SK-N-SH treated with all-trans-retinoic acid at 6 μM for 48 hours (cell line): ENCODE results near the gene TOMM40.

Experiments
- ATAC-seq: fragments of 200-7000 bp; cut with Tn5 transposase; 3 replicates; pipeline ENCODE4 v1.9.1; 2020; ENCODE audit warnings: mild to moderate bottlenecking, moderate library complexity
- ARNTL ChIP-seq: fragments of 450-650 bp; formaldehyde crosslinking; IDR thresholded peaks from 2 replicates; pipeline ENCODE4 v1.5.0; 2020; ENCODE audit warnings: low read depth, mild to moderate bottlenecking, moderate library complexity, borderline replicate concordance
- CSDC2 ChIP-seq: fragments of 250-450 bp; sonication (Bioruptor Pico); IDR thresholded peaks from 2 replicates; pipeline ENCODE4 v1.5.0; 2020; ENCODE audit warnings: mild to moderate bottlenecking, moderate library complexity
- ESRRG ChIP-seq: fragments of 250-450 bp; sonication (Bioruptor Pico); IDR thresholded peaks from 2 replicates; pipeline ENCODE4 v1.6.1; 2021; ENCODE audit warnings: mild to moderate bottlenecking
- GLIS3 ChIP-seq: fragments of 250-450 bp; sonication (Bioruptor Pico); IDR thresholded peaks from 2 replicates; pipeline ENCODE4 v1.5.0; 2020; ENCODE audit warnings: mild to moderate bottlenecking, moderate library complexity
- ISL1 ChIP-seq: fragments of 250-450 bp; sonication (Bioruptor Pico); IDR thresholded peaks from 2 replicates; pipeline ENCODE4 v2.1.2; 2022; ENCODE audit warnings: mild to moderate bottlenecking, moderate library complexity
- OSR1 ChIP-seq: fragments of 250-450 bp; sonication (Bioruptor Pico); IDR thresholded peaks from 2 replicates; pipeline ENCODE4 v1.8.0; 2022; ENCODE audit warnings: moderate library complexity, mild to moderate bottlenecking, inconsistent platforms
- PPARA ChIP-seq: fragments of 250-450 bp; sonication (Bioruptor Pico); IDR thresholded peaks from 2 replicates; pipeline ENCODE4 v1.5.0; 2020; ENCODE audit warnings: mild to moderate bottlenecking, borderline replicate concordance
- SNAI2 ChIP-seq: fragments of 250-450 bp; sonication (Bioruptor Pico); IDR thresholded peaks from 2 replicates; pipeline ENCODE4 v1.5.0; 2020; ENCODE audit warnings: mild to moderate bottlenecking, moderate library complexity
- TCF4 ChIP-seq: fragments of 250-450 bp; sonication (Bioruptor Pico); IDR thresholded peaks from 2 replicates; pipeline ENCODE4 v1.8.0; 2021; ENCODE audit warnings: mild to moderate bottlenecking, moderate library complexity, borderline replicate concordance
- ZC3H10 ChIP-seq: fragments of 250-450 bp; sonication (Bioruptor Pico); IDR thresholded peaks from 2 replicates; pipeline ENCODE4 v1.5.1; 2021; ENCODE audit warnings: mild to moderate bottlenecking, moderate library complexity
- ZFP3 ChIP-seq: fragments of 250-450 bp; sonication (Bioruptor Pico); IDR thresholded peaks from 2 replicates; pipeline ENCODE4 v1.5.0; 2020; ENCODE audit warnings: mild to moderate bottlenecking, moderate library complexity
- ZFP30 ChIP-seq: fragments of 450-650 bp; formaldehyde crosslinking; IDR thresholded peaks from 2 replicates; pipeline ENCODE4 v1.5.0; 2022; ENCODE audit warnings: mild to moderate bottlenecking, moderate library complexity
- ZNF565 ChIP-seq: fragments of 450-650 bp; formaldehyde crosslinking; conservative IDR thresholded peaks from 2 replicates; pipeline ENCODE4 v1.5.0; 2020; ENCODE audit warnings: low read depth, mild to moderate bottlenecking, moderate library complexity
- ZNF70 ChIP-seq: fragments of 450-650 bp; formaldehyde crosslinking; IDR thresholded peaks from 2 replicates; pipeline ENCODE4 v1.5.0; 2020; ENCODE audit warnings: mild to moderate bottlenecking, moderate library complexity
- TF ChIP-seq, protein P1 (sequence below): fragments of 250-450 bp; sonication (Bioruptor Pico); IDR thresholded peaks from 2 replicates; pipeline ENCODE4 v1.5.0; 2020; ENCODE audit warnings: mild to moderate bottlenecking, moderate library complexity
- TF ChIP-seq, protein P2 (sequence below): fragments of 250-450 bp; sonication (Bioruptor Pico); IDR thresholded peaks from 2 replicates; pipeline ENCODE4 v1.8.0; 2020; ENCODE audit warnings: mild to moderate bottlenecking, moderate library complexity, borderline replicate concordance
- TF ChIP-seq, protein P3 (sequence below): fragments of 250-450 bp; sonication (Bioruptor Pico); IDR thresholded peaks from 2 replicates; pipeline ENCODE4 v1.8.0; 2021; ENCODE audit warnings: low read depth, mild to moderate bottlenecking, moderate library complexity, borderline replicate concordance
- TF ChIP-seq, protein P4 (sequence below): fragments of 250-450 bp; sonication (Bioruptor Pico); IDR thresholded peaks from 2 replicates; pipeline ENCODE4 v1.5.1; 2020; ENCODE audit warnings: low read depth, mild to moderate bottlenecking, moderate library complexity

The TOMM40 gene

DNA sequence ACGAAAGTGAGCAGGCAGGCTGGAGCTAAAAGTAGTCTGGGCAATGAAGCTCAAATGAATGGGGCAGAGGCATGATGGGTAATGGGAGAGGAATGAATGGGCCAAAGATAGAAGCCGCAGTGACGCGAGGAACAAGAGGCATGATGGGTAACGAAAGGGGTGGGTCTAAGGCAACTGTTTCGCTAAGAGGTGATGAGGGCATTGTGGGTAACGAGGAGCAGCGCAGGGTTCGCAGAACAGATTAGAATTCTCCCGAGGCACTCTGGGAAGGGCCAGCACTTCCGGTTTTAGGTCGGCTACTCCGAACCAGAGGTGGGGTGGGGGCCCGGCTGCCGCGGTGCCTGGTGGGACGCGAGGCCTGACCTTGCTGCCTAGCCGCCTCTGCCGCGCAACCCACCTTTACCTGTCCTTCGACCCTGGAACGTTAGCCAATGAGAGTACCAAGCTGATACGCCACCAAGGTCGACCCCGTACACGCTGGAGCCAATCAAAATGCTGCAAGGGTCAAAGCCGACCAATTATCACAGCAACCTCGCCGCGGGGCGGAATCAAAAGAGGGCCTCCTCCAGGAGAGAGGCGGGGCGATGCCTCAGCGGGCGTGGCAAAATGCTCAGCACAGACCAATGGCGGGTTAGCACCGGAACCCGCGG is 563 bp upstream of the TOMM40 start (continued):
- TF ChIP-seq, protein P1, sequence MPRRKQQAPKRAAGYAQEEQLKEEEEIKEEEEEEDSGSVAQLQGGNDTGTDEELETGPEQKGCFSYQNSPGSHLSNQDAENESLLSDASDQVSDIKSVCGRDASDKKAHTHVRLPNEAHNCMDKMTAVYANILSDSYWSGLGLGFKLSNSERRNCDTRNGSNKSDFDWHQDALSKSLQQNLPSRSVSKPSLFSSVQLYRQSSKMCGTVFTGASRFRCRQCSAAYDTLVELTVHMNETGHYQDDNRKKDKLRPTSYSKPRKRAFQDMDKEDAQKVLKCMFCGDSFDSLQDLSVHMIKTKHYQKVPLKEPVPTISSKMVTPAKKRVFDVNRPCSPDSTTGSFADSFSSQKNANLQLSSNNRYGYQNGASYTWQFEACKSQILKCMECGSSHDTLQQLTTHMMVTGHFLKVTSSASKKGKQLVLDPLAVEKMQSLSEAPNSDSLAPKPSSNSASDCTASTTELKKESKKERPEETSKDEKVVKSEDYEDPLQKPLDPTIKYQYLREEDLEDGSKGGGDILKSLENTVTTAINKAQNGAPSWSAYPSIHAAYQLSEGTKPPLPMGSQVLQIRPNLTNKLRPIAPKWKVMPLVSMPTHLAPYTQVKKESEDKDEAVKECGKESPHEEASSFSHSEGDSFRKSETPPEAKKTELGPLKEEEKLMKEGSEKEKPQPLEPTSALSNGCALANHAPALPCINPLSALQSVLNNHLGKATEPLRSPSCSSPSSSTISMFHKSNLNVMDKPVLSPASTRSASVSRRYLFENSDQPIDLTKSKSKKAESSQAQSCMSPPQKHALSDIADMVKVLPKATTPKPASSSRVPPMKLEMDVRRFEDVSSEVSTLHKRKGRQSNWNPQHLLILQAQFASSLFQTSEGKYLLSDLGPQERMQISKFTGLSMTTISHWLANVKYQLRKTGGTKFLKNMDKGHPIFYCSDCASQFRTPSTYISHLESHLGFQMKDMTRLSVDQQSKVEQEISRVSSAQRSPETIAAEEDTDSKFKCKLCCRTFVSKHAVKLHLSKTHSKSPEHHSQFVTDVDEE, result no peak
- TF ChIP-seq ZNF565 (CRISPR knock-in tag), result no peak
- TF ChIP-seq OSR1 (CRISPR knock-in tag), result no peak

DNA sequence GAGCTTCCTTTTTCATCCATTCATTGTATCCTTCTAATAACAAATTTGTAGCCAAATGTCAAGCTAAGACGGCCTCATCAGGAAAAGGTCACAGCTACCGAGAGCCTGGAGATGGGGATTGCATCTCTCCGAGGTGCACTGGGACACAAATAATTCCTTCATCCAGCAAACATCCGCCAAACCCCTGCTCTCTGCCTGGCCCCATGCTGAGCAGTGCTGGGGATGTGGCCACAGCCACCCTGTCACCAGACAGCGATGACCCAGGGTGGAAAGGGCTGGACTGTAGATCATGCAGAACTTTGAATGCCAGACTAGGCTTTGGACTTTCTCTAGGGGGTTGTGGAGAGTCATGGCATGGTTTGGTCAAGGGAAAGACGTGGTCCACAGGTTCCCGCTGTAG is 1.9 kb downstream of the TOMM40 start:
- ATAC-seq, result no peak
- TF ChIP-seq, protein P2, sequence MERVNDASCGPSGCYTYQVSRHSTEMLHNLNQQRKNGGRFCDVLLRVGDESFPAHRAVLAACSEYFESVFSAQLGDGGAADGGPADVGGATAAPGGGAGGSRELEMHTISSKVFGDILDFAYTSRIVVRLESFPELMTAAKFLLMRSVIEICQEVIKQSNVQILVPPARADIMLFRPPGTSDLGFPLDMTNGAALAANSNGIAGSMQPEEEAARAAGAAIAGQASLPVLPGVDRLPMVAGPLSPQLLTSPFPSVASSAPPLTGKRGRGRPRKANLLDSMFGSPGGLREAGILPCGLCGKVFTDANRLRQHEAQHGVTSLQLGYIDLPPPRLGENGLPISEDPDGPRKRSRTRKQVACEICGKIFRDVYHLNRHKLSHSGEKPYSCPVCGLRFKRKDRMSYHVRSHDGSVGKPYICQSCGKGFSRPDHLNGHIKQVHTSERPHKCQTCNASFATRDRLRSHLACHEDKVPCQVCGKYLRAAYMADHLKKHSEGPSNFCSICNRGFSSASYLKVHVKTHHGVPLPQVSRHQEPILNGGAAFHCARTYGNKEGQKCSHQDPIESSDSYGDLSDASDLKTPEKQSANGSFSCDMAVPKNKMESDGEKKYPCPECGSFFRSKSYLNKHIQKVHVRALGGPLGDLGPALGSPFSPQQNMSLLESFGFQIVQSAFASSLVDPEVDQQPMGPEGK (CRISPR knock-in tag), result no peak

DNA sequence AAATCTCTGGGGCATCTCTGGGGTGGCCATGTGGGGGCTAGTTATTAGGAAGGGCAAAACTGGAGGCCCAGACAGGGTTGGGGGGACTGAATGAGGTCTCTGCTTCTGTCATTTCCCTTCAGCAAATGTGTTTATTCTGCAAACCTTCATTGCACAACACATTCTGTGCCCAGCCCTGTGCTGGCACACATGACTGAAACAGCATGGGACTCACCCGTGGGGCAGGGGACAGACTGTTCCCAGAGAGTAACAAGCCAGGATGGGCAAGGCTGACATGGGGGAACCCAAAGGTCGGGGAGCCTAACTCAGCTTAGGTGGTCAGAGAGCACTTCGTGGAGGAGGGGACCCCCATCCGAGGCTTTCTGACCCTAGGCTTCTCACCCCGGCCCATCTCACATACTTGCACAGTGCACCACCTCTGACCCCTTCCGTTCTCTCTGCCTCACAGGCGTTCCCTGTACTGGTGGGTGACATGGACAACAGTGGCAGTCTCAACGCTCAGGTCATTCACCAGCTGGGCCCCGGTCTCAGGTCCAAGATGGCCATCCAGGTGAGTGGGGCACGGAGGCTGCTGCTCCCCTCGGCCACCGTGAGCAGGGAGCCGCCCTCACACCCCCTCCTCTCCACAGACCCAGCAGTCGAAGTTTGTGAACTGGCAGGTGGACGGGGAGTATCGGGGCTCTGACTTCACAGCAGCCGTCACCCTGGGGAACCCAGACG is 2.4 kb downstream of the TOMM40 start:
- TF ChIP-seq SNAI2 (CRISPR knock-in tag) (no peak), PPARA (CRISPR knock-in tag) (no peak), OSR1 (CRISPR knock-in tag) (no peak), ZNF70 (CRISPR knock-in tag) (no peak), GLIS3 (CRISPR knock-in tag) (no peak), ZNF565 (CRISPR knock-in tag) (no peak), ZC3H10 (CRISPR knock-in tag) (no peak), TCF4 (no peak), CSDC2 (CRISPR knock-in tag) (no peak), ZFP3 (CRISPR knock-in tag) (no peak), ESRRG (CRISPR knock-in tag) (no peak), ZFP30 (CRISPR knock-in tag) (no peak), ISL1 (no peak), ARNTL (CRISPR knock-in tag) (no peak)
- TF ChIP-seq, protein P3, sequence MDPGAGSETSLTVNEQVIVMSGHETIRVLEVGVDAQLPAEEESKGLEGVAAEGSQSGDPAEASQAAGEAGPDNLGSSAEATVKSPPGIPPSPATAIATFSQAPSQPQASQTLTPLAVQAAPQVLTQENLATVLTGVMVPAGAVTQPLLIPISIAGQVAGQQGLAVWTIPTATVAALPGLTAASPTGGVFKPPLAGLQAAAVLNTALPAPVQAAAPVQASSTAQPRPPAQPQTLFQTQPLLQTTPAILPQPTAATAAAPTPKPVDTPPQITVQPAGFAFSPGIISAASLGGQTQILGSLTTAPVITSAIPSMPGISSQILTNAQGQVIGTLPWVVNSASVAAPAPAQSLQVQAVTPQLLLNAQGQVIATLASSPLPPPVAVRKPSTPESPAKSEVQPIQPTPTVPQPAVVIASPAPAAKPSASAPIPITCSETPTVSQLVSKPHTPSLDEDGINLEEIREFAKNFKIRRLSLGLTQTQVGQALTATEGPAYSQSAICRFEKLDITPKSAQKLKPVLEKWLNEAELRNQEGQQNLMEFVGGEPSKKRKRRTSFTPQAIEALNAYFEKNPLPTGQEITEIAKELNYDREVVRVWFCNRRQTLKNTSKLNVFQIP (CRISPR knock-in tag), result no peak
- TF ChIP-seq, protein P1, result no peak
- TF ChIP-seq, protein P2 (CRISPR knock-in tag), result no peak
- TF ChIP-seq, protein P4, sequence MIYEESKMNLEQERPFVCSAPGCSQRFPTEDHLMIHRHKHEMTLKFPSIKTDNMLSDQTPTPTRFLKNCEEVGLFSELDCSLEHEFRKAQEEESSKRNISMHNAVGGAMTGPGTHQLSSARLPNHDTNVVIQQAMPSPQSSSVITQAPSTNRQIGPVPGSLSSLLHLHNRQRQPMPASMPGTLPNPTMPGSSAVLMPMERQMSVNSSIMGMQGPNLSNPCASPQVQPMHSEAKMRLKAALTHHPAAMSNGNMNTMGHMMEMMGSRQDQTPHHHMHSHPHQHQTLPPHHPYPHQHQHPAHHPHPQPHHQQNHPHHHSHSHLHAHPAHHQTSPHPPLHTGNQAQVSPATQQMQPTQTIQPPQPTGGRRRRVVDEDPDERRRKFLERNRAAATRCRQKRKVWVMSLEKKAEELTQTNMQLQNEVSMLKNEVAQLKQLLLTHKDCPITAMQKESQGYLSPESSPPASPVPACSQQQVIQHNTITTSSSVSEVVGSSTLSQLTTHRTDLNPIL (CRISPR knock-in tag), result no peak
- no peak for ATAC-seq
